ENCODE results near the gene RPTOR. TPM values are rescaled to one million over a fixed set of nuclear protein-coding genes. Genes with fewer than 3 reads are reported as not detected.

Gene RPTOR
- total RNA-seq, 2 experiments from 2014 or later = 48.1 to 87.8 TPM

- no peak for TF ChIP-seq EZH2phosphoT487 (IDR thresholded peaks at IDR 0.05; ENCODE audit: borderline replicate concordance, low read depth, low read length)
- H3K4me2 ChIP-seq (ENCODE audit: low read length) = no peak overlapping the region
- H4K20me1 ChIP-seq (ENCODE audit: insufficient read depth, low read length) = no peaks in the 10 kb centered on the region
- BruUV-seq (replicated peaks) = no TSS peak
- intact Hi-C loops (cut with micrococcal nuclease; ENCODE audit: unreplicated experiment) = no loop called here
- H3K27ac ChIP-seq (ENCODE audit: low read depth, low read length, poor library complexity, severe bottlenecking) = no peak overlapping the region
- H3K9me3 ChIP-seq (ENCODE audit: low read length) = no peaks in the 10 kb centered on the region
- H2AFZ ChIP-seq (ENCODE audit: low read length) = no peak overlapping the region
- POLR2A ChIA-PET = interaction anchor here (0.6 kb wide), 2 partner anchors 21 to 1591 kb away, joined by 3 to 4 read pairs; no protein-coding TSS in a partner anchor
- H3K79me2 ChIP-seq (ENCODE audit: insufficient read depth, low read depth, low read length) = 0 out of 2 replicates have a peak, but pooled peaks cover 5% of the 10 kb centered on the region
- CTCF ChIA-PET (ENCODE audit: unreplicated experiment) = no interaction called here
- H3K4me1 ChIP-seq (ENCODE audit: insufficient read depth, low read length, poor library complexity, severe bottlenecking) = peaks cover 12% of the 10 kb centered on the region
- no peak overlapping the region for H3K4me3 ChIP-seq (ENCODE audit: low read depth, low read length, poor library complexity, severe bottlenecking)
- H3K9me2 ChIP-seq (ENCODE audit: insufficient read depth, low read length) = no peaks in the 10 kb centered on the region
- H3K36me3 ChIP-seq (ENCODE audit: insufficient read depth, low read length) = no peaks in the 10 kb centered on the region
- no peak for DNase-seq (ENCODE audit: low spot score)
These were observed 149.7 kb downstream of the RPTOR start for GRCh38 chr17:80694085-80694991.

GRCh38 chr17:80694992-80695912, 150.6 kb downstream of the RPTOR start:
- Histone ChIP-seq H3K4me3 (ENCODE audit: low read depth, low read length, poor library complexity, severe bottlenecking) (no peak overlapping the region), H3K27ac (ENCODE audit: low read depth, low read length, poor library complexity, severe bottlenecking) (no peak overlapping the region), H3K4me2 (ENCODE audit: low read length) (no peak overlapping the region), H3K9me2 (ENCODE audit: insufficient read depth, low read length) (no peaks in the 10 kb centered on the region), H3K4me1 (ENCODE audit: insufficient read depth, low read length, poor library complexity, severe bottlenecking) (peaks cover 12% of the 10 kb centered on the region), H4K20me1 (ENCODE audit: insufficient read depth, low read length) (no peaks in the 10 kb centered on the region), H3K36me3 (ENCODE audit: insufficient read depth, low read length) (no peaks in the 10 kb centered on the region), H2AFZ (ENCODE audit: low read length) (no peak overlapping the region), H3K79me2 (ENCODE audit: insufficient read depth, low read depth, low read length) (0 out of 2 replicates have a peak, but pooled peaks cover under 1% of the 10 kb centered on the region), H3K9me3 (ENCODE audit: low read length) (no peaks in the 10 kb centered on the region)
- DNase-seq (ENCODE audit: low spot score) = no peak
- BruUV-seq (replicated peaks) = no TSS peak
- CTCF ChIA-PET (ENCODE audit: unreplicated experiment) = no interaction called here
- POLR2A ChIA-PET = no interaction called here
- intact Hi-C loops (cut with micrococcal nuclease; ENCODE audit: unreplicated experiment) = no loop called here
- TF ChIP-seq EZH2phosphoT487 (IDR thresholded peaks at IDR 0.05; ENCODE audit: borderline replicate concordance, low read depth, low read length) (no peak), CTCF (conservative IDR thresholded peaks at IDR 0.05; ENCODE audit: low read length) (no peak)

DNA sequence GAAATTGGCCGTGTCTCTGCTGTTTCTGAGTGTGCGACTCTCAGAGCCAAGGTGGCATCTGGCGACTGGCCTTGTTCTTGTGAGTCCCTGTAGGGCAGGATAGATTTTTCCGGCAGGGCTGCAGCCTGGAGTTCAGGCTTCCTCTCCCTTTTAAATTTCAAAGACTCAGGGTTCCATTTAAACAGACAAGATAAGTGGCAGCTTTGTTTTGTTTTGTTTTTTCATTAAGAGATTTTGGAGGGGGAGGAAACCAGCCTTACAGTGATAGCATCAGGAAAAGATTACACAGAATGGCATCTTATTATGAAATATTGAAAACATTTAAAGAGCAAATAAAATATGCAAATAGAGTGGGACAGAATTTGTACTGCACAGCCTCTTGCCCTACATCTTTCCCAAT, 151.3 kb downstream of the RPTOR start:
- TF ChIP-seq EZH2phosphoT487 (IDR thresholded peaks at IDR 0.05; ENCODE audit: borderline replicate concordance, low read depth, low read length) = no peak
- no peak for TF ChIP-seq CTCF (conservative IDR thresholded peaks at IDR 0.05; ENCODE audit: low read length)
- ChIA-PET CTCF (ENCODE audit: unreplicated experiment) (no interaction called here), POLR2A (no interaction called here)
- no peak for DNase-seq (ENCODE audit: low spot score)
- Histone ChIP-seq H4K20me1 (ENCODE audit: insufficient read depth, low read length) (no peaks in the 10 kb centered on the region), H3K4me3 (ENCODE audit: low read depth, low read length, poor library complexity, severe bottlenecking) (no peak overlapping the region), H3K4me1 (ENCODE audit: insufficient read depth, low read length, poor library complexity, severe bottlenecking) (peaks cover 12% of the 10 kb centered on the region), H3K9me2 (ENCODE audit: insufficient read depth, low read length) (no peaks in the 10 kb centered on the region), H3K36me3 (ENCODE audit: insufficient read depth, low read length) (no peaks in the 10 kb centered on the region), H3K9me3 (ENCODE audit: low read length) (no peaks in the 10 kb centered on the region), H2AFZ (ENCODE audit: low read length) (no peak overlapping the region), H3K79me2 (ENCODE audit: insufficient read depth, low read depth, low read length) (no peaks in the 10 kb centered on the region), H3K27ac (ENCODE audit: low read depth, low read length, poor library complexity, severe bottlenecking) (no peak overlapping the region), H3K4me2 (ENCODE audit: low read length) (no peak overlapping the region)
- intact Hi-C loops (cut with micrococcal nuclease; ENCODE audit: unreplicated experiment) = no loop called here
- BruUV-seq (replicated peaks) = no TSS peak

Measured in OCI-LY7 (cell line).